ENCODE data around the gene CRYZL1.

Gene CRYZL1

GRCh38 chr21:33673473-33673872, 31.9 kb upstream of the CRYZL1 start:
- no peak for DNase-seq (ENCODE audit: low read depth)
- H3K4me3 ChIP-seq (ENCODE audit: low read depth, low read length): no peak overlapping the region
- in situ Hi-C loops (cut with HindIII; ENCODE audit: low sequenced_read_pairs): no loop called here
- TF ChIP-seq, protein P1, sequence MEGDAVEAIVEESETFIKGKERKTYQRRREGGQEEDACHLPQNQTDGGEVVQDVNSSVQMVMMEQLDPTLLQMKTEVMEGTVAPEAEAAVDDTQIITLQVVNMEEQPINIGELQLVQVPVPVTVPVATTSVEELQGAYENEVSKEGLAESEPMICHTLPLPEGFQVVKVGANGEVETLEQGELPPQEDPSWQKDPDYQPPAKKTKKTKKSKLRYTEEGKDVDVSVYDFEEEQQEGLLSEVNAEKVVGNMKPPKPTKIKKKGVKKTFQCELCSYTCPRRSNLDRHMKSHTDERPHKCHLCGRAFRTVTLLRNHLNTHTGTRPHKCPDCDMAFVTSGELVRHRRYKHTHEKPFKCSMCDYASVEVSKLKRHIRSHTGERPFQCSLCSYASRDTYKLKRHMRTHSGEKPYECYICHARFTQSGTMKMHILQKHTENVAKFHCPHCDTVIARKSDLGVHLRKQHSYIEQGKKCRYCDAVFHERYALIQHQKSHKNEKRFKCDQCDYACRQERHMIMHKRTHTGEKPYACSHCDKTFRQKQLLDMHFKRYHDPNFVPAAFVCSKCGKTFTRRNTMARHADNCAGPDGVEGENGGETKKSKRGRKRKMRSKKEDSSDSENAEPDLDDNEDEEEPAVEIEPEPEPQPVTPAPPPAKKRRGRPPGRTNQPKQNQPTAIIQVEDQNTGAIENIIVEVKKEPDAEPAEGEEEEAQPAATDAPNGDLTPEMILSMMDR (IDR thresholded peaks at IDR 0.05; ENCODE audit: low read depth, low read length, missing control alignments): no peak

- TF ChIP-seq, protein P1 (IDR thresholded peaks at IDR 0.05; ENCODE audit: low read depth, low read length, missing control alignments): no peak
- DNase-seq (ENCODE audit: low read depth): no peak
- in situ Hi-C loops (cut with HindIII; ENCODE audit: low sequenced_read_pairs): no loop called here
- no peak overlapping the region for H3K4me3 ChIP-seq (ENCODE audit: low read depth, low read length)
Observed at GRCh38 chr21:33670076-33670978, 28.8 kb upstream of the CRYZL1 start.

DNA sequence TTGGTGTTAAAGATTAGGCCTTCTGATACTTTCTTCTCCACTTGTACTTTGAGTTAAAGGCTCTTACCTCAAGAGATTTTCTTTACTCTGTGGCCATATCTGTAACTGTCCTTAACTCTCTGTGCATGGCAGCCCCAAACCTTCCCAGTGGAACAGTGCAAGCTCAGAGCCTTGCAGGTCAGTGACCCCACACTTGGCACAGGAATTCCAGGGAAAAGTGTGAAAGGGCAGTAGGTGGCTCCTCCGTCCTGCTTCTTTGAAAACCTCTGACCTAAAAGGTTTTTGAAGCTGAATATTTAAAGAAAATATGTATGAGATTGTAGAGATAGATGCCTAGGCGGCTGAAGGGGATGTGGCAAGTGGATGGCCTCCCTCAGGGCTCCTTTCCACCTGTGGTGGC, 27.1 kb upstream of the CRYZL1 start:
- TF ChIP-seq, protein P1 (IDR thresholded peaks at IDR 0.05; ENCODE audit: low read depth, low read length, missing control alignments): no peak
- no peak overlapping the region for H3K4me3 ChIP-seq (ENCODE audit: low read depth, low read length)
- no peak for DNase-seq (ENCODE audit: low read depth)
- in situ Hi-C loops (cut with HindIII; ENCODE audit: low sequenced_read_pairs): no loop called here

DNA sequence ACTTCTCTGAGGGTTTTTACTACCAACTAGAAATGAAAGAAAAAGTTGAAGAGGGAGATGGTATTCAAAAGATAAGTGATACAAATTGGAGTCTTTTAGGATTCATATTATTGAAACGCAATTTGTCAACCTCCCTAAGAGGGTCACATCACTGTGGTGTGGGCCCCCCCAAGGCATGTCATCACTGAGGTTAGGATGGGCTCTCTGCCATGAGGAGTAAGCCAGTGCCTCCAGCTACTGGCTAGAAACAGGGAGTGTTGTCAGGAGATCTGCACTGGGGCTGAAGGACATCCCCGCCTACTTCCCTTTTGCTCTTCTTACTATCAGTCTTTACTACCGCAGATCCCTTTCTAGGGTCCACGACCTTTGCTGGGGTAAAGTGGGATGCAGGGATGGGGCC, 26.6 kb upstream of the CRYZL1 start:
- in situ Hi-C loops (cut with HindIII; ENCODE audit: low sequenced_read_pairs): no loop called here
- TF ChIP-seq, protein P1 (IDR thresholded peaks at IDR 0.05; ENCODE audit: low read depth, low read length, missing control alignments): no peak
- H3K4me3 ChIP-seq (ENCODE audit: low read depth, low read length): no peak overlapping the region
- DNase-seq (ENCODE audit: low read depth): peak; percentile 43

- in situ Hi-C loops (cut with HindIII; ENCODE audit: low sequenced_read_pairs): no loop called here
- no peak overlapping the region for H3K4me3 ChIP-seq (ENCODE audit: low read depth, low read length)
- TF ChIP-seq, protein P1 (IDR thresholded peaks at IDR 0.05; ENCODE audit: low read depth, low read length, missing control alignments): no peak
- DNase-seq (ENCODE audit: low read depth): no peak
Observed at GRCh38 chr21:33667636-33668035, 26.1 kb upstream of the CRYZL1 start.

DNA sequence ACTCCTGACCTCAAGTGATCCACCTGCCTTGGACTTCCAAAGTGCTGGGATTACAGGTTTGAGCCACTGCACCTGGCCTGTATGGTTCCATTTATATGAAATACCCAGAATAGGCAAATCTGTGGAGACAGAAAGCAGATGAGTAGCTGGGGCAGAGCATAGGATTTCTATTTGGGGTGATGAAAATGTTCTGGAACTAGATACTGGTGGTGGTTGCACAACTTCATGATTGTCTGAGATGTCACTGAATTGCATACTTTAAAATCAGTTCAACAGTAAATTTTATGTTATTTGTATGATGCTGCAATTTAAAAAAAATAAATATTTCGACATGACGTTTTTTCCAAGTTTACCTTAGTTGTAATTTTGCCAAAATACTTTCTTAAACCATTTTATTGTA, 24.6 kb upstream of the CRYZL1 start:
- TF ChIP-seq, protein P1 (IDR thresholded peaks at IDR 0.05; ENCODE audit: low read depth, low read length, missing control alignments): no peak
- in situ Hi-C loops (cut with HindIII; ENCODE audit: low sequenced_read_pairs): no loop called here
- H3K4me3 ChIP-seq (ENCODE audit: low read depth, low read length): no peak overlapping the region
- no peak for DNase-seq (ENCODE audit: low read depth)

All from astrocyte of the cerebellum (primary cell).